Sigmoid colon (tissue), 7 donors: ENCODE measurements around the gene DCDC1. TPM values are rescaled to one million over a fixed set of nuclear protein-coding genes. Genes with fewer than 3 reads are reported as not detected.

ENCODE experiments used
- DNase-seq: peaks from one replicate; pipeline ENCODE4 v3.0.0-alpha.2; 2019
- H3K27ac ChIP-seq, 4 donors: fragments of 200-600 bp; sonication (generic); one replicate each; pipeline ENCODE4 v1.5.1; 2016 to 2019; ENCODE audit warnings: mild to moderate bottlenecking in 1 of 4
- H3K27me3 ChIP-seq, 3 donors: fragments of 200-600 bp; sonication (generic); one replicate each; pipeline ENCODE4 v1.5.1; 2019; ENCODE audit warnings: mild to moderate bottlenecking in 1 of 3
- H3K36me3 ChIP-seq, 4 donors: fragments of 200-600 bp; sonication (generic); one replicate each; pipeline ENCODE4 v1.5.1; 2016 to 2019
- H3K4me1 ChIP-seq, 4 donors: fragments of 200-600 bp; sonication (generic); one replicate each; pipeline ENCODE4 v1.5.1; 2017 to 2019
- H3K4me3 ChIP-seq, 4 donors: fragments of 200-600 bp; sonication (generic); one replicate each; pipeline ENCODE4 v1.5.1; 2017 to 2019; ENCODE audit warnings: mild to moderate bottlenecking in 2 of 4, moderate library complexity in 1 of 4
- H3K9me3 ChIP-seq, 4 donors: fragments of 200-600 bp in 3 of 4; sonication (generic) in 3 of 4; one replicate each; pipeline versions ENCODE4 v1.5.1 to v1.6.1; 2013 to 2019
- EP300 ChIP-seq, 4 donors: sonication (generic); formaldehyde crosslinking; IDR thresholded peaks; one replicate each; pipeline ENCODE4 v1.6.1; 2017; ENCODE audit warnings: antibody characterized with exemption in 4 of 4
- POLR2A ChIP-seq, 2 donors: fragments of 450-650 bp; IDR thresholded peaks; one replicate each; pipeline ENCODE4 v1.6.1; 2016; ENCODE audit warnings: antibody characterized with exemption in 2 of 2, mild to moderate bottlenecking in 2 of 2, moderate library complexity in 2 of 2
- POLR2AphosphoS5 ChIP-seq, 4 donors: sonication (generic); formaldehyde crosslinking; IDR thresholded peaks; one replicate each; pipeline ENCODE4 v1.6.1; 2017; ENCODE audit warnings: antibody characterized with exemption in 4 of 4
- WGBS, 2 donors: extraction: QIAGEN DNeasy Blood & Tissue Kit; methylation state at CpG; one replicate each; pipeline ENCODE4 v1.1.7; 2013; 5-methylcytosine and 5-hydroxymethylcytosine counted together
- intact Hi-C: fragments of 100-400 bp; cut with DNase I; formaldehyde crosslinking; loops from one replicate; pipeline ENCODE4 v1.15.1; 2023
- polyA plus RNA-seq, 3 donors: library from polyadenylated mRNA; stranded (reverse); fragments of 200-250 nt; gene quantifications; one replicate each; pipeline ENCODE4 v1.2.3, GENCODE V29; 2013
- total RNA-seq, 4 donors: library from RNA; depleted of rRNA; stranded (reverse); fragments of >200 nt; gene quantifications; one replicate each; pipeline ENCODE4 v1.1.0, GENCODE V29; 2016
- TF ChIP-seq, protein P1 (sequence below), 4 experiments: fragments of 450-650 bp in 3 of 4; fragments of 200-600 bp in 1 of 4; IDR thresholded peaks; one replicate each; pipeline ENCODE4 v1.5.1; 2016 to 2019; ENCODE audit warnings: antibody characterized with exemption in 4 of 4, mild to moderate bottlenecking in 3 of 4, moderate library complexity in 2 of 4
- donor health status: healthy with polysubstance abuse.
- donor health status: Bipolar disorder and iron deficiency.
- donor health status: healthy.

DCDC1 gene
- total and polyA plus RNA-seq, 7 donors: 0.06 to 1.1 (median 0.30) TPM; not detected in 3

- no peak overlapping the region for H3K4me3 ChIP-seq
- TF ChIP-seq POLR2AphosphoS5 (IDR thresholded peaks at IDR 0.05): no peak
- TF ChIP-seq, protein P1, sequence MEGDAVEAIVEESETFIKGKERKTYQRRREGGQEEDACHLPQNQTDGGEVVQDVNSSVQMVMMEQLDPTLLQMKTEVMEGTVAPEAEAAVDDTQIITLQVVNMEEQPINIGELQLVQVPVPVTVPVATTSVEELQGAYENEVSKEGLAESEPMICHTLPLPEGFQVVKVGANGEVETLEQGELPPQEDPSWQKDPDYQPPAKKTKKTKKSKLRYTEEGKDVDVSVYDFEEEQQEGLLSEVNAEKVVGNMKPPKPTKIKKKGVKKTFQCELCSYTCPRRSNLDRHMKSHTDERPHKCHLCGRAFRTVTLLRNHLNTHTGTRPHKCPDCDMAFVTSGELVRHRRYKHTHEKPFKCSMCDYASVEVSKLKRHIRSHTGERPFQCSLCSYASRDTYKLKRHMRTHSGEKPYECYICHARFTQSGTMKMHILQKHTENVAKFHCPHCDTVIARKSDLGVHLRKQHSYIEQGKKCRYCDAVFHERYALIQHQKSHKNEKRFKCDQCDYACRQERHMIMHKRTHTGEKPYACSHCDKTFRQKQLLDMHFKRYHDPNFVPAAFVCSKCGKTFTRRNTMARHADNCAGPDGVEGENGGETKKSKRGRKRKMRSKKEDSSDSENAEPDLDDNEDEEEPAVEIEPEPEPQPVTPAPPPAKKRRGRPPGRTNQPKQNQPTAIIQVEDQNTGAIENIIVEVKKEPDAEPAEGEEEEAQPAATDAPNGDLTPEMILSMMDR (IDR thresholded peaks at IDR 0.05): no peak
- no peak for TF ChIP-seq EP300 (IDR thresholded peaks at IDR 0.05)
- no peak for TF ChIP-seq POLR2A (IDR thresholded peaks at IDR 0.05)
- no peaks in the 10 kb centered on the region for H3K36me3 ChIP-seq
- H3K27ac ChIP-seq: no peak overlapping the region
- no peak for DNase-seq
- WGBS, 2 donors: 38 to 57% methylated on average over 1 of the region's 1 CpG
- no peaks in the 10 kb centered on the region for H3K27me3 ChIP-seq
- H3K4me1 ChIP-seq: no peaks in the 10 kb centered on the region
- H3K9me3 ChIP-seq: no peaks in the 10 kb centered on the region
- intact Hi-C loops: no loop called here
These were observed 120.8 kb downstream of the DCDC1 start for GRCh38 chr11:31248768-31249167.

GRCh38 chr11:31247321-31247720 is 122.2 kb downstream of the DCDC1 start:
- H3K4me3 ChIP-seq: no peak overlapping the region

DNA sequence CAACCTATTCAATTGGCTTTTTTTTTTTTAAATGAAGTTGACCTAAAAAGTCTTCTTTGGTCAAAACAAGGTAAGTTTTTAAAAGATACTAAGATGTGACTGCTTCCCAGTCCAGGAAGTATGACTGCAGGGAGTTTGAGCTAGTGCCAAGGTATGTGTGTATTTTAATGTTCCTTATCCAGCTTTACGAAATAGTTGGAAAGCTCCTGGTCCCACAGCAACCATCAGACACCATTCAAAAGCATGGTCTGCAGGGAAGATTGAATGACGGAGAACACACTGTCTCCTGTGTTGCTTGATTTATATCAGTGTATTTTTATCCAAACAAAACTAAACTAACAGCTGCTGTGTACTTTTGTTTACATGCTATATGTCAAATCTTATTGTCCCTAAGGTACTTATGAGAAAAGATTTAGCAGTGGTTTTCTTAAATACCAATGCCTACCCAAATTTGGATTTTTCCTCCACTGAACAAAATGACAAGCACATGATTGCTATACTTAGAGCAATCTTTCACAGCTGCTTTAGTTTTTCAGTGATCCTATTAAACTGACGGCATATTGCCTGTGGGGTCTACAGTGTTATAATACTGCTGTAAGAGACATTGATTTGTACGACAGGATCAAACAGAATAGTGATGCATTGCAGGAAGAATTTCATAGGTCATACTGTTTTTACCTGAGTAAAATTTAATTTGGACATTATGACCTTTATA is 122.9 kb downstream of the DCDC1 start:
- intact Hi-C loops: no loop called here
- Histone ChIP-seq H3K27ac (no peak overlapping the region), H3K4me3 (no peak overlapping the region), H3K27me3 (no peaks in the 10 kb centered on the region), H3K4me1 (no peaks in the 10 kb centered on the region), H3K9me3 (no peaks in the 10 kb centered on the region), H3K36me3 (no peaks in the 10 kb centered on the region)
- TF ChIP-seq, protein P1 (IDR thresholded peaks at IDR 0.05): no peak
- no peak for TF ChIP-seq POLR2A (IDR thresholded peaks at IDR 0.05)
- TF ChIP-seq EP300 (IDR thresholded peaks at IDR 0.05): no peak
- TF ChIP-seq POLR2AphosphoS5 (IDR thresholded peaks at IDR 0.05): no peak
- no peak for DNase-seq
- WGBS, 2 donors: 57 to 73% methylated on average over 4 of the region's 4 CpGs

More at GRCh38 chr11:31247321-31247720, 122.2 kb downstream of the DCDC1 start:
- DNase-seq: no peak
- TF ChIP-seq POLR2AphosphoS5 (IDR thresholded peaks at IDR 0.05) (no peak), POLR2A (IDR thresholded peaks at IDR 0.05) (no peak), EP300 (IDR thresholded peaks at IDR 0.05) (no peak)
- TF ChIP-seq, protein P1 (IDR thresholded peaks at IDR 0.05): no peak
- H3K4me1 ChIP-seq: no peaks in the 10 kb centered on the region
- H3K27ac ChIP-seq: no peak overlapping the region
- no peaks in the 10 kb centered on the region for H3K27me3 ChIP-seq
- no peaks in the 10 kb centered on the region for H3K9me3 ChIP-seq
- 87 to 89% methylated on average over 5 of the region's 5 CpGs for WGBS, 2 donors
- H3K36me3 ChIP-seq: no peaks in the 10 kb centered on the region
- intact Hi-C loops: no loop called here

DNA sequence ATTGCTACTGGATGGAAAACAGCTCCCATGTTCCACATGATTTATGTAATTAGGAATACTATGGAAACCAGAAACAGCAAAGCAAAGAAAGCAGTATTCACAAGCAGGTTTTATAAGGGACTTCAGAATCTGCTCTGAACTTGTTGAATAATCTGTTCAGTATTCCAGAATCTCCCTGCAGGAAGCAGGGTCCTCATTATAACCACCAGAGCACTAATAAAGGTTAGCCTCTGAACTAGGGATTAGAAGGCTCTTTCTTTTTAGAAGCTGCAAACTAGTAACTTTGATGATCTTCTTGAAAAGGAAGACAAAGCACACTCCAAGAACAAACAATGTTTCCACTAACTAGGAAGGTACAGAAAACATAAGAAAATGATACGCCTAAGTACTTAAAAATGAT is 125.8 kb downstream of the DCDC1 start:
- Histone ChIP-seq H3K4me3 (no peak overlapping the region), H3K27me3 (no peaks in the 10 kb centered on the region), H3K27ac (no peak overlapping the region), H3K36me3 (no peaks in the 10 kb centered on the region), H3K9me3 (no peaks in the 10 kb centered on the region), H3K4me1 (no peaks in the 10 kb centered on the region)
- 88 to 89% methylated on average over 1 of the region's 1 CpG for WGBS, 2 donors
- no peak for DNase-seq
- intact Hi-C loops: no loop called here
- TF ChIP-seq POLR2A (IDR thresholded peaks at IDR 0.05) (no peak), POLR2AphosphoS5 (IDR thresholded peaks at IDR 0.05) (no peak), EP300 (IDR thresholded peaks at IDR 0.05) (no peak)
- TF ChIP-seq, protein P1 (IDR thresholded peaks at IDR 0.05): no peak
